DND-41 (cell line): ENCODE data around the gene RABEP1.

Experiments used
- ATAC-seq: fragments of 200-7000 bp; cut with Tn5 transposase; 3 replicates; pipeline ENCODE4 v1.9.1; 2021; ENCODE audit warnings: low read depth; ENCODE audit not compliant: insufficient read depth
- DNase-seq: peaks from one replicate; pipeline ENCODE4 v3.0.0-alpha.2; 2020
- H2AFZ ChIP-seq: 2 replicates; pipeline ENCODE4 v1.6.0; 2012; ENCODE audit warnings: low read depth, low read length
- H3K27ac ChIP-seq: 2 replicates; pipeline ENCODE4 v1.5.1; 2012; ENCODE audit warnings: low read length, inconsistent platforms
- H3K27me3 ChIP-seq: fragments of 200-600 bp; sonication (generic); 2 replicates; pipeline ENCODE4 v1.6.0; 2012; ENCODE audit warnings: low read length, mild to moderate bottlenecking, inconsistent platforms; ENCODE audit not compliant: insufficient read depth, poor library complexity
- H3K36me3 ChIP-seq: 2 replicates; pipeline ENCODE4 v1.5.1; 2012; ENCODE audit warnings: low read length, inconsistent platforms; ENCODE audit not compliant: insufficient read depth
- H3K4me1 ChIP-seq: 2 replicates; pipeline ENCODE4 v1.5.1; 2012; ENCODE audit warnings: mild to moderate bottlenecking, low read length; ENCODE audit not compliant: insufficient read depth
- H3K4me2 ChIP-seq: 2 replicates; pipeline ENCODE4 v1.6.0; 2012; ENCODE audit warnings: mild to moderate bottlenecking, moderate library complexity, low read length, inconsistent platforms; ENCODE audit not compliant: insufficient read depth
- H3K4me3 ChIP-seq, 2 experiments: fragments of 200-600 bp in 1 of 2; shearing (Covaris generic) in 1 of 2; 2 replicates each; pipeline ENCODE4 v1.5.1; 2012 to 2016; ENCODE audit warnings: inconsistent platforms in 2 of 2, low read length in 2 of 2, mild to moderate bottlenecking in 2 of 2, low read depth in 1 of 2, moderate library complexity in 1 of 2
- H3K79me2 ChIP-seq: 2 replicates; pipeline ENCODE4 v1.6.0; 2012; ENCODE audit warnings: low read length, inconsistent platforms; ENCODE audit not compliant: insufficient read depth
- H3K9ac ChIP-seq: 2 replicates; pipeline ENCODE4 v1.6.0; 2012; ENCODE audit warnings: low read depth, mild to moderate bottlenecking, inconsistent platforms, low read length, moderate library complexity
- H3K9me3 ChIP-seq: 2 replicates; pipeline ENCODE4 v1.5.1; 2012; ENCODE audit warnings: low read length, moderate library complexity, mild to moderate bottlenecking, inconsistent platforms; ENCODE audit not compliant: insufficient read depth, severe bottlenecking
- H4K20me1 ChIP-seq: 2 replicates; pipeline ENCODE4 v1.6.0; 2012; ENCODE audit warnings: low read length; ENCODE audit not compliant: insufficient read depth
- EZH2 ChIP-seq: IDR thresholded peaks from 3 replicates; pipeline ENCODE4 v1.6.1; 2012; ENCODE audit warnings: borderline replicate concordance, low read depth, mild to moderate bottlenecking, moderate library complexity, low read length, inconsistent platforms; ENCODE audit not compliant: severe bottlenecking
- TF ChIP-seq, protein P1 (sequence below): IDR thresholded peaks from 2 replicates; pipeline ENCODE4 v1.5.1; 2012; ENCODE audit warnings: borderline replicate concordance, low read length, moderate library complexity, mild to moderate bottlenecking; ENCODE audit not compliant: poor library complexity, severe bottlenecking; ENCODE audit errors: extremely low read depth

RABEP1 gene

DNA sequence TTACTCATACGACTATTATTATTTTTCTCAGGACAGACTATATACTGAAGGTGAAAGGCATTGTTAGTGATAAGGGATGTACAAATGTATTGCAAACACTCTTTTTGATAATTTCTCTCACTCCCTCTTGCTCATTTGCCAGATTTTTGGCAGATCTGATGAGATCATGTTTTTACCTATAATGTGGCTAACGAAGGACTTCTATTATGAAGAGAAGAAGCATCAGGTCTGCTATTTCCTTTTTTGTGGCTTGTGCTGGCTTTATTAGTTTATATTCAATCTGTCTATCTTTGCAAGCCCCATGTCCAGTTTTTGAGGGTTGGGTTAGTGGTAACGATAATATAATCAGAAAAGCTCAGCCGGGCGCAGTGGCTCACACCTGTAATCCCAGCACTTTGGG, 25.0 kb upstream of the RABEP1 start:
- ATAC-seq: no peak

DNA sequence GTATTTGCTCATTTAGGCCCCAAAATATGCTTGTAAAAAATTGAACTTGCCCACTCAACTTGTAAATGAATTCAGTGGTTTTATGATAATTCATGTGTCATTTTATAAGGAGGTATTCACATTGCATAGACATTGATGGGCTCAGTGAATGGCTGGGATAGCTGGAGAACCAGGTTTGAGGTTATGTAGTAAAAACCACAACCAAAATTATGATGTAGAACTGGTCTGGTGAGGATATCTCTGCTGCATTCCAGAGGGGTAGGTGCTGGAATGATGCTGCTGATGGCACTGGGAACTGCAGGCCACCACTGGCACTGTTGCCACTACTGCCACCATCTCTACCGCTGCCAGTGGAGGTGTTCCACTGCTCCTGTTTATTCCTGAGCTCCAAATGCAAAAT, 21.5 kb upstream of the RABEP1 start:
- Histone ChIP-seq H4K20me1 (no peaks in the 10 kb centered on the region), H3K27ac (no peak overlapping the region), H3K9me3 (no peaks in the 10 kb centered on the region), H3K79me2 (no peaks in the 10 kb centered on the region), H3K4me2 (no peak overlapping the region), H3K27me3 (no peaks in the 10 kb centered on the region), H3K4me1 (peaks cover 14% of the 10 kb centered on the region), H3K36me3 (no peaks in the 10 kb centered on the region), H3K9ac (no peak overlapping the region), H3K4me3 (no peak overlapping the region), H2AFZ (no peak overlapping the region)
- no peak for DNase-seq
- no peak for ATAC-seq
- TF ChIP-seq EZH2: no peak
- TF ChIP-seq, protein P1, sequence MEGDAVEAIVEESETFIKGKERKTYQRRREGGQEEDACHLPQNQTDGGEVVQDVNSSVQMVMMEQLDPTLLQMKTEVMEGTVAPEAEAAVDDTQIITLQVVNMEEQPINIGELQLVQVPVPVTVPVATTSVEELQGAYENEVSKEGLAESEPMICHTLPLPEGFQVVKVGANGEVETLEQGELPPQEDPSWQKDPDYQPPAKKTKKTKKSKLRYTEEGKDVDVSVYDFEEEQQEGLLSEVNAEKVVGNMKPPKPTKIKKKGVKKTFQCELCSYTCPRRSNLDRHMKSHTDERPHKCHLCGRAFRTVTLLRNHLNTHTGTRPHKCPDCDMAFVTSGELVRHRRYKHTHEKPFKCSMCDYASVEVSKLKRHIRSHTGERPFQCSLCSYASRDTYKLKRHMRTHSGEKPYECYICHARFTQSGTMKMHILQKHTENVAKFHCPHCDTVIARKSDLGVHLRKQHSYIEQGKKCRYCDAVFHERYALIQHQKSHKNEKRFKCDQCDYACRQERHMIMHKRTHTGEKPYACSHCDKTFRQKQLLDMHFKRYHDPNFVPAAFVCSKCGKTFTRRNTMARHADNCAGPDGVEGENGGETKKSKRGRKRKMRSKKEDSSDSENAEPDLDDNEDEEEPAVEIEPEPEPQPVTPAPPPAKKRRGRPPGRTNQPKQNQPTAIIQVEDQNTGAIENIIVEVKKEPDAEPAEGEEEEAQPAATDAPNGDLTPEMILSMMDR: no peak

More for the DNA sequence above, 25.0 kb upstream of the RABEP1 start:
- H3K36me3 ChIP-seq: no peaks in the 10 kb centered on the region
- DNase-seq: no peak
- no peak overlapping the region for H3K27ac ChIP-seq
- TF ChIP-seq, protein P1: no peak
- TF ChIP-seq EZH2: no peak
- H4K20me1 ChIP-seq: no peaks in the 10 kb centered on the region
- H3K4me2 ChIP-seq: no peak overlapping the region
- no peaks in the 10 kb centered on the region for H3K9me3 ChIP-seq
- H3K9ac ChIP-seq: no peak overlapping the region
- H2AFZ ChIP-seq: no peak overlapping the region
- no peak overlapping the region for H3K4me3 ChIP-seq
- H3K4me1 ChIP-seq: no peaks in the 10 kb centered on the region
- H3K27me3 ChIP-seq: no peaks in the 10 kb centered on the region
- no peaks in the 10 kb centered on the region for H3K79me2 ChIP-seq

DNA sequence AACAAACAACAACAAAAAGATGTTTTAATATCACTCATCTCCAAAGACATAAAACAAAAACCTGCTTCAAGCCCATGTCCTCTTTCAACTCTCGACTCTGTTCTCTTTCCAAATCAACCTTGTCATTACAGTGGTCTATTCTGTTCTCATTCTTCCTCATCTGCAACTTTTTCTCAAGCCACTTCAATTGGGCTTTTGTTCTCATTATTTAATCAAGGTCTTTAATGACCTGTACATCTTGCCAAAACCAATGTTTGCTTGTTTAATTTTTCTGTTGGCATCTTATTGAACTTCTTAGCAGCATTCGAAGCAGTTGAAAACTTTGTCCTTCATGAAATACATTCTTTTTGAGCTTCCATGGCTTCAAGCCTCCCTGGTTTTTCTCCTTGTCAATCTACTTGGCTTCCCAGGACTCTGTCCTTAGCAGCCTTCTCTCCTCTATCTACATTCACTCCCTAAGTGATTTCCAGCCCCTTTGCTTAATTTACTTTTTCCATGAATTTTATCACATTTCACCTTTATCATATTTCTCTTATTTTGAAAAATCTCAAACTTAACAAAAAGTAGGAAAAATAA, 19.6 kb upstream of the RABEP1 start:
- no peaks in the 10 kb centered on the region for H3K9me3 ChIP-seq
- H4K20me1 ChIP-seq: no peaks in the 10 kb centered on the region
- DNase-seq: no peak
- no peak overlapping the region for H2AFZ ChIP-seq
- TF ChIP-seq, protein P1: no peak
- no peak for TF ChIP-seq EZH2
- no peaks in the 10 kb centered on the region for H3K79me2 ChIP-seq
- H3K4me2 ChIP-seq: no peak overlapping the region
- no peak overlapping the region for H3K27ac ChIP-seq
- no peak overlapping the region for H3K9ac ChIP-seq
- H3K4me1 ChIP-seq: peaks cover 14% of the 10 kb centered on the region
- H3K4me3 ChIP-seq: no peak overlapping the region
- H3K27me3 ChIP-seq: no peaks in the 10 kb centered on the region
- no peaks in the 10 kb centered on the region for H3K36me3 ChIP-seq
- no peak for ATAC-seq

DNA sequence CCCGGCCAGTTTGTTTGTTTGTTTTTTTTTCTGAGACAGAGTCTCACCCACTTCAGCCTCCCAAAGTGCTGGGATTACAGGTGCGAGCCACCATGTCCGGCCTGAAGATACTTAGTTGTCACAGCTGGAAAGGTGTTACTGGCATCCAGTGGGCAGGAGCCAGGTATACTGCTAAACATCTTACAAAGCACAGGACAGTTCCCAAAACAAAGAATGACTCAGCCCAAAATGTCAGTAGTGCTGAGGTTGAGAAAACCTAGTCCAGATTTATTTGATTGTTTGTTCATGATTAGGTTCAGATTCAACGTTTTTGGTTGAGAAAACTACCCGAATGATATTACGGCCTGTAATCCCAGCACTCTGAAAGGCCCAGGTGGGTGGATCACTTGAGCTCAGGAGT, 18.6 kb upstream of the RABEP1 start:
- Histone ChIP-seq H2AFZ (no peak overlapping the region), H3K4me2 (no peak overlapping the region), H3K9me3 (no peaks in the 10 kb centered on the region), H3K79me2 (no peaks in the 10 kb centered on the region), H3K36me3 (no peaks in the 10 kb centered on the region), H3K4me1 (peaks cover 14% of the 10 kb centered on the region), H4K20me1 (no peaks in the 10 kb centered on the region), H3K9ac (no peak overlapping the region), H3K27me3 (no peaks in the 10 kb centered on the region), H3K27ac (no peak overlapping the region), H3K4me3 (no peak overlapping the region)
- DNase-seq (no peak), ATAC-seq (no peak)
- no peak for TF ChIP-seq EZH2
- TF ChIP-seq, protein P1: no peak
